Fibroblast of lung (primary cell): Measurements from ENCODE around the gene TCEAL9. TPM values are rescaled to one million over a fixed set of nuclear protein-coding genes. Genes with fewer than 3 reads are reported as not detected.

Experiments used
- DNase-seq, 2 donors: peaks; one replicate each; pipeline versions ENCODE4 v3.0.0 to v3.0.0-alpha.2; 2010; ENCODE audit warnings: low read depth in 2 of 2
- H2AFZ ChIP-seq: 2 replicates; pipeline ENCODE4 v1.5.1; 2012; ENCODE audit warnings: low read length, control low read depth, inconsistent platforms
- H3K27ac ChIP-seq: 2 replicates; pipeline ENCODE4 v1.5.1; 2011; ENCODE audit warnings: low read length, control low read depth; ENCODE audit not compliant: insufficient read depth
- H3K27me3 ChIP-seq: 2 replicates; pipeline ENCODE4 v1.5.1; 2011; ENCODE audit warnings: mild to moderate bottlenecking, low read length; ENCODE audit not compliant: control insufficient read depth, insufficient read depth
- H3K36me3 ChIP-seq: 2 replicates; pipeline ENCODE4 v1.5.1; 2011; ENCODE audit warnings: low read length; ENCODE audit not compliant: control insufficient read depth, insufficient read depth
- H3K4me1 ChIP-seq: 2 replicates; pipeline ENCODE4 v1.5.1; 2011; ENCODE audit warnings: low read length; ENCODE audit not compliant: control insufficient read depth, insufficient read depth; ENCODE audit errors: extremely low read depth
- H3K4me2 ChIP-seq: 2 replicates; pipeline ENCODE4 v1.5.1; 2011; ENCODE audit warnings: low read length, control low read depth; ENCODE audit not compliant: insufficient read depth; ENCODE audit errors: extremely low read depth
- H3K4me3 ChIP-seq, 4 experiments: fragments of 200-600 bp in 1 of 4; sonication (generic) in 1 of 4; replicated peaks in 1 of 4; 2 replicates each; pipeline ENCODE4 v1.5.1; 2011 to 2016; ENCODE audit warnings: low read length in 4 of 4, low read depth in 3 of 4, mild to moderate bottlenecking in 3 of 4, control low read depth in 2 of 4, inconsistent platforms in 1 of 4, mixed read lengths in 1 of 4; ENCODE audit not compliant: insufficient read depth in 1 of 4; ENCODE audit errors: control extremely low read depth in 1 of 4
- H3K79me2 ChIP-seq: 2 replicates; pipeline ENCODE4 v1.5.1; 2012; ENCODE audit warnings: mild to moderate bottlenecking, low read length, inconsistent platforms; ENCODE audit not compliant: control insufficient read depth, insufficient read depth
- H3K9ac ChIP-seq: 2 replicates; pipeline ENCODE4 v1.5.1; 2011; ENCODE audit warnings: mild to moderate bottlenecking, low read length, control low read depth; ENCODE audit not compliant: insufficient read depth
- H3K9me3 ChIP-seq: 2 replicates; pipeline ENCODE4 v1.5.1; 2012; ENCODE audit warnings: low read depth, low read length; ENCODE audit not compliant: control insufficient read depth, insufficient read depth
- H4K20me1 ChIP-seq: 2 replicates; pipeline ENCODE4 v1.5.1; 2011; ENCODE audit warnings: low read length; ENCODE audit not compliant: control insufficient read depth, insufficient read depth; ENCODE audit errors: extremely low read depth
- CTCF ChIP-seq, 2 donors: IDR thresholded peaks in 1 of 2; conservative IDR thresholded peaks in 1 of 2; 1 replicate in 1 of 2; 2 replicates in 1 of 2; pipeline ENCODE4 v1.5.1; 2011 to 2012; ENCODE audit warnings: low read length in 2 of 2, control low read depth in 1 of 2, inconsistent platforms in 1 of 2, low read depth in 1 of 2, mild to moderate bottlenecking in 1 of 2
- EZH2 ChIP-seq: IDR thresholded peaks from 2 replicates; pipeline ENCODE4 v1.5.1; 2012; ENCODE audit warnings: low read length, control low read depth, mild to moderate bottlenecking; ENCODE audit errors: missing control alignments
- polyA plus RNA-seq, 2 donors: library from polyadenylated mRNA; depleted of rRNA in 1 of 2; stranded (reverse) in 1 of 2; unstranded in 1 of 2; fragments of >200 nt; gene quantifications; 2 replicates each; pipeline ENCODE4 v1.2.1, GENCODE V29; 2011 to 2012; ENCODE audit warnings: missing spikeins in 1 of 2
- total RNA-seq: library from RNA; depleted of rRNA; stranded (reverse); fragments of >200 nt; gene quantifications from 2 replicates; pipeline ENCODE4 v1.2.1, GENCODE V29; 2014

The TCEAL9 gene
- total and polyA plus RNA-seq, 2 donors (not counting 1 experiment from before 2014, with no cell fraction given) = 89.5 to 286 TPM

GRCh38 chrX:103360092-103360491 is 3.8 kb downstream of the TCEAL9 start:
- H3K27ac ChIP-seq = no peak overlapping the region
- no peak for DNase-seq

GRCh38 chrX:103360916-103361315 is 4.6 kb downstream of the TCEAL9 start:
- TF ChIP-seq EZH2 = no peak
- TF ChIP-seq CTCF (conservative IDR thresholded peaks at IDR 0.05 in 1 of 2, IDR thresholded peaks at IDR 0.05 in 1 of 2; ENCODE audit: low read depth in 1 of 2, low read length in 2 of 2) = no peak
- peaks cover 16% of the 10 kb centered on the region for H3K79me2 ChIP-seq
- H4K20me1 ChIP-seq = no peaks in the 10 kb centered on the region
- DNase-seq = no peak
- no peak overlapping the region for H3K9ac ChIP-seq
- no peaks in the 10 kb centered on the region for H3K36me3 ChIP-seq
- no peak overlapping the region for H3K27ac ChIP-seq
- H3K27me3 ChIP-seq = no peaks in the 10 kb centered on the region
- H3K4me3 ChIP-seq = no peak overlapping the region
- H3K4me2 ChIP-seq = no peak overlapping the region
- peaks cover 4% of the 10 kb centered on the region for H3K4me1 ChIP-seq
- H3K9me3 ChIP-seq = no peaks in the 10 kb centered on the region
- no peak overlapping the region for H2AFZ ChIP-seq

More at GRCh38 chrX:103360092-103360491, 3.8 kb downstream of the TCEAL9 start:
- TF ChIP-seq CTCF (conservative IDR thresholded peaks at IDR 0.05 in 1 of 2, IDR thresholded peaks at IDR 0.05 in 1 of 2; ENCODE audit: low read depth in 1 of 2, low read length in 2 of 2) = no peak
- no peak for TF ChIP-seq EZH2
- no peak overlapping the region for H3K4me2 ChIP-seq
- no peaks in the 10 kb centered on the region for H3K9me3 ChIP-seq
- H3K9ac ChIP-seq = no peak overlapping the region
- no peak overlapping the region for H2AFZ ChIP-seq
- peaks cover 4% of the 10 kb centered on the region for H3K4me1 ChIP-seq
- no peaks in the 10 kb centered on the region for H3K27me3 ChIP-seq
- H3K4me3 ChIP-seq = no peak overlapping the region
- no peaks in the 10 kb centered on the region for H3K36me3 ChIP-seq
- H3K79me2 ChIP-seq = peaks cover 16% of the 10 kb centered on the region
- no peaks in the 10 kb centered on the region for H4K20me1 ChIP-seq

GRCh38 chrX:103361798-103362197 is 5.5 kb downstream of the TCEAL9 start:
- Histone ChIP-seq H4K20me1 (no peaks in the 10 kb centered on the region), H3K27ac (no peak overlapping the region), H2AFZ (no peak overlapping the region), H3K4me3 (no peak overlapping the region), H3K4me2 (no peak overlapping the region), H3K79me2 (peaks cover 10% of the 10 kb centered on the region), H3K9me3 (no peaks in the 10 kb centered on the region), H3K4me1 (peaks cover 4% of the 10 kb centered on the region), H3K27me3 (no peaks in the 10 kb centered on the region), H3K36me3 (no peaks in the 10 kb centered on the region), H3K9ac (no peak overlapping the region)
- DNase-seq = peak in 1 of 2 donors; percentile 31
- TF ChIP-seq EZH2 (no peak), CTCF (conservative IDR thresholded peaks at IDR 0.05 in 1 of 2, IDR thresholded peaks at IDR 0.05 in 1 of 2; ENCODE audit: low read depth in 1 of 2, low read length in 2 of 2) (no peak)
